IPS DF 6.9 (cell line): ENCODE data around the gene SLC9A7.

Experiments used
- DNase-seq: peaks from one replicate; pipeline ENCODE4 v3.0.0-alpha.2; 2013; ENCODE audit warnings: low read depth, low spot score
- H3K27ac ChIP-seq: one replicate; pipeline ENCODE4 v1.5.1; 2013; ENCODE audit warnings: low read length, control low read depth
- H3K27me3 ChIP-seq: 2 replicates; pipeline ENCODE4 v1.6.1; 2013; ENCODE audit warnings: mild to moderate bottlenecking, low read length; ENCODE audit not compliant: control insufficient read depth, insufficient read depth
- H3K36me3 ChIP-seq: 2 replicates; pipeline ENCODE4 v1.6.1; 2013; ENCODE audit warnings: low read length; ENCODE audit not compliant: control insufficient read depth, insufficient read depth
- H3K4me1 ChIP-seq: 2 replicates; pipeline ENCODE4 v1.6.1; 2013; ENCODE audit warnings: low read length; ENCODE audit not compliant: control insufficient read depth, insufficient read depth
- H3K4me3 ChIP-seq: 2 replicates; pipeline ENCODE4 v1.5.1; 2013; ENCODE audit warnings: mild to moderate bottlenecking, low read length
- H3K9me3 ChIP-seq: 2 replicates; pipeline ENCODE4 v1.6.1; 2013; ENCODE audit warnings: low read length, inconsistent platforms; ENCODE audit not compliant: control insufficient read depth, insufficient read depth
- WGBS: extraction: QIAGEN DNeasy Blood & Tissue Kit; methylation state at CpG from one replicate; pipeline ENCODE4 v1.1.7; 2013; ENCODE audit warnings: mixed read lengths, missing lambda C conversion rate; ENCODE audit not compliant: insufficient read length, insufficient coverage; 5-methylcytosine and 5-hydroxymethylcytosine counted together

SLC9A7 gene

GRCh38 chrX:46648660-46649059, 110.3 kb downstream of the SLC9A7 start:
- DNase-seq: no peak
- Histone ChIP-seq H3K27me3 (no peaks in the 10 kb centered on the region), H3K4me1 (peaks cover 3% of the 10 kb centered on the region; the same call in 1 of the 2 replicates), H3K4me3 (no peak overlapping the region), H3K9me3 (no peaks in the 10 kb centered on the region), H3K36me3 (no peaks in the 10 kb centered on the region), H3K27ac (peak overlapping the region; percentile 84)
- WGBS: 100% methylated on average over 1 of the region's 6 CpGs

GRCh38 chrX:46647251-46647650, 111.7 kb downstream of the SLC9A7 start:
- Histone ChIP-seq H3K27me3 (no peaks in the 10 kb centered on the region), H3K9me3 (no peaks in the 10 kb centered on the region), H3K4me1 (peaks cover 3% of the 10 kb centered on the region; the same call in 1 of the 2 replicates), H3K4me3 (no peak overlapping the region), H3K36me3 (no peaks in the 10 kb centered on the region), H3K27ac (no peak overlapping the region)
- no peak for DNase-seq
- no CpG with 5 or more reads among the region's 5 CpGs for WGBS

GRCh38 chrX:46645614-46646013, 113.3 kb downstream of the SLC9A7 start:
- H3K27me3 ChIP-seq: no peaks in the 10 kb centered on the region
- no peaks in the 10 kb centered on the region for H3K9me3 ChIP-seq
- H3K27ac ChIP-seq: no peak overlapping the region
- peaks cover 3% of the 10 kb centered on the region; the same call in 1 of the 2 replicates for H3K4me1 ChIP-seq
- no CpG with 5 or more reads among the region's 4 CpGs for WGBS
- H3K4me3 ChIP-seq: no peak overlapping the region
- no peak for DNase-seq
- no peaks in the 10 kb centered on the region for H3K36me3 ChIP-seq

GRCh38 chrX:46643636-46644035, 115.3 kb downstream of the SLC9A7 start:
- H3K9me3 ChIP-seq: no peaks in the 10 kb centered on the region
- H3K4me3 ChIP-seq: no peak overlapping the region
- no peaks in the 10 kb centered on the region for H3K27me3 ChIP-seq
- no peaks in the 10 kb centered on the region for H3K36me3 ChIP-seq
- peaks cover 1% of the 10 kb centered on the region; the same call in 1 of the 2 replicates for H3K4me1 ChIP-seq
- DNase-seq: no peak
- WGBS: no CpG with 5 or more reads among the region's 3 CpGs
- no peak overlapping the region for H3K27ac ChIP-seq

GRCh38 chrX:46642145-46642544, 116.8 kb downstream of the SLC9A7 start:
- H3K4me3 ChIP-seq: no peak overlapping the region
- no peak for DNase-seq
- no CpG with 5 or more reads among the region's 4 CpGs for WGBS
- H3K27ac ChIP-seq: no peak overlapping the region
- H3K4me1 ChIP-seq: peaks cover under 1% of the 10 kb centered on the region; the same call in 1 of the 2 replicates
- H3K36me3 ChIP-seq: no peaks in the 10 kb centered on the region
- no peaks in the 10 kb centered on the region for H3K9me3 ChIP-seq
- H3K27me3 ChIP-seq: no peaks in the 10 kb centered on the region

- no peak for DNase-seq
- no peaks in the 10 kb centered on the region for H3K27me3 ChIP-seq
- H3K4me3 ChIP-seq: no peak overlapping the region
- no CpG with 5 or more reads among the region's 2 CpGs for WGBS
- no peak overlapping the region for H3K27ac ChIP-seq
- H3K36me3 ChIP-seq: no peaks in the 10 kb centered on the region
- no peaks in the 10 kb centered on the region for H3K9me3 ChIP-seq
- H3K4me1 ChIP-seq: no peaks in the 10 kb centered on the region
These were observed 121.0 kb downstream of the SLC9A7 start for GRCh38 chrX:46637938-46638337.

GRCh38 chrX:46636223-46636622, 122.7 kb downstream of the SLC9A7 start:
- no peaks in the 10 kb centered on the region for H3K4me1 ChIP-seq
- WGBS: no CpG with 5 or more reads among the region's 6 CpGs
- no peak overlapping the region for H3K4me3 ChIP-seq
- H3K27ac ChIP-seq: no peak overlapping the region
- H3K9me3 ChIP-seq: no peaks in the 10 kb centered on the region
- H3K27me3 ChIP-seq: no peaks in the 10 kb centered on the region
- DNase-seq: no peak
- no peaks in the 10 kb centered on the region for H3K36me3 ChIP-seq

- H3K4me1 ChIP-seq: no peaks in the 10 kb centered on the region
- no peak overlapping the region for H3K27ac ChIP-seq
- H3K4me3 ChIP-seq: no peak overlapping the region
- H3K9me3 ChIP-seq: no peaks in the 10 kb centered on the region
- no CpG with 5 or more reads among the region's 2 CpGs for WGBS
- no peaks in the 10 kb centered on the region for H3K27me3 ChIP-seq
- DNase-seq: no peak
- H3K36me3 ChIP-seq: no peaks in the 10 kb centered on the region
These were observed 123.7 kb downstream of the SLC9A7 start for GRCh38 chrX:46635186-46635585.

GRCh38 chrX:46634577-46634976, 124.3 kb downstream of the SLC9A7 start:
- no peaks in the 10 kb centered on the region for H3K4me1 ChIP-seq
- H3K27me3 ChIP-seq: no peaks in the 10 kb centered on the region
- no peak overlapping the region for H3K27ac ChIP-seq
- no peak overlapping the region for H3K4me3 ChIP-seq
- no peaks in the 10 kb centered on the region for H3K36me3 ChIP-seq
- DNase-seq: no peak
- WGBS: no CpG with 5 or more reads among the region's 3 CpGs
- no peaks in the 10 kb centered on the region for H3K9me3 ChIP-seq

- no CpG with 5 or more reads among the region's 1 CpG for WGBS
- Histone ChIP-seq H3K4me1 (no peaks in the 10 kb centered on the region; the same call in 1 of the 2 replicates), H3K27me3 (no peaks in the 10 kb centered on the region), H3K27ac (no peak overlapping the region), H3K4me3 (no peak overlapping the region), H3K36me3 (no peaks in the 10 kb centered on the region), H3K9me3 (no peaks in the 10 kb centered on the region)
- no peak for DNase-seq
These were observed 128.8 kb downstream of the SLC9A7 start for GRCh38 chrX:46630141-46630540.
